ENCODE data around the gene AHNAK. TPM values are rescaled to one million over a fixed set of nuclear protein-coding genes. Genes with fewer than 3 reads are reported as not detected.

Gene AHNAK
- total and polyA plus RNA-seq, 2 of the 8 experiments (the other 6 are each of a cell fraction or from before 2014, with no cell fraction given) = 2.0 to 5.8 TPM

DNA sequence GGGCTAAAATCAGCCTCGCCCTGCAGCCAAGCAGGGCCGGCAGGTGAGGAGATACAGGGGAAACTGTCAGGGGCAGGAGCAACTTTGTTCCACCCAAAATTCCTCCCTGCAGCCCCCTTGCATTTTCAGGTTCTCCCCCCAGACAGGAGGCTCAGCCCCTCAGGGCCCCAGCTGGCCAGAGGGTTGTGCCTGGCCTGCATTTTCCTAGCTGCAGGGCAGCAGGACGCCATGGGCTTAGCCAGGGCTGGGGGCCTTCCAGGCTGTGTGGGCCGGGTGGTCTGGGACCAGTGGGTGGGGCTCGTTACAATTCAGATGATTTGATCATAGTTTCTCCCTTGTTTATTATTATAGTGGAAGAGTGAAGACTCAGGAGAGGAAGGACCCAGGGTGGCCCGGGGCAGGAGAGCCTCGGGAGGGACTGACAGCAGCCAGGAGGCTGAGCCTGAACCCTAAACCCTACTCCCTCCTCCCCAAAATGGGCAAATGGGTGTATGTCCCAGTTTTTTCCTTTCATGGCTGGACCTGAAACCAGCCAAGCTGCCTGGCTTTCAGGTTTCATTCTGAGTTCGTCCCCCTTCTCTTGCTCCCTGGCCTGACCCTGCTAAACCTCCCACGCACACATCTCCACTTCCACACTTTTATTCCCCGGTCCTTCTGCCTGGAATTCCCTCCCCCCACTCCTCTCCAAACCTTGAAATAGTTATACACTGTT is 40.0 kb downstream of the AHNAK start (continued):
- TF ChIP-seq, protein P1, sequence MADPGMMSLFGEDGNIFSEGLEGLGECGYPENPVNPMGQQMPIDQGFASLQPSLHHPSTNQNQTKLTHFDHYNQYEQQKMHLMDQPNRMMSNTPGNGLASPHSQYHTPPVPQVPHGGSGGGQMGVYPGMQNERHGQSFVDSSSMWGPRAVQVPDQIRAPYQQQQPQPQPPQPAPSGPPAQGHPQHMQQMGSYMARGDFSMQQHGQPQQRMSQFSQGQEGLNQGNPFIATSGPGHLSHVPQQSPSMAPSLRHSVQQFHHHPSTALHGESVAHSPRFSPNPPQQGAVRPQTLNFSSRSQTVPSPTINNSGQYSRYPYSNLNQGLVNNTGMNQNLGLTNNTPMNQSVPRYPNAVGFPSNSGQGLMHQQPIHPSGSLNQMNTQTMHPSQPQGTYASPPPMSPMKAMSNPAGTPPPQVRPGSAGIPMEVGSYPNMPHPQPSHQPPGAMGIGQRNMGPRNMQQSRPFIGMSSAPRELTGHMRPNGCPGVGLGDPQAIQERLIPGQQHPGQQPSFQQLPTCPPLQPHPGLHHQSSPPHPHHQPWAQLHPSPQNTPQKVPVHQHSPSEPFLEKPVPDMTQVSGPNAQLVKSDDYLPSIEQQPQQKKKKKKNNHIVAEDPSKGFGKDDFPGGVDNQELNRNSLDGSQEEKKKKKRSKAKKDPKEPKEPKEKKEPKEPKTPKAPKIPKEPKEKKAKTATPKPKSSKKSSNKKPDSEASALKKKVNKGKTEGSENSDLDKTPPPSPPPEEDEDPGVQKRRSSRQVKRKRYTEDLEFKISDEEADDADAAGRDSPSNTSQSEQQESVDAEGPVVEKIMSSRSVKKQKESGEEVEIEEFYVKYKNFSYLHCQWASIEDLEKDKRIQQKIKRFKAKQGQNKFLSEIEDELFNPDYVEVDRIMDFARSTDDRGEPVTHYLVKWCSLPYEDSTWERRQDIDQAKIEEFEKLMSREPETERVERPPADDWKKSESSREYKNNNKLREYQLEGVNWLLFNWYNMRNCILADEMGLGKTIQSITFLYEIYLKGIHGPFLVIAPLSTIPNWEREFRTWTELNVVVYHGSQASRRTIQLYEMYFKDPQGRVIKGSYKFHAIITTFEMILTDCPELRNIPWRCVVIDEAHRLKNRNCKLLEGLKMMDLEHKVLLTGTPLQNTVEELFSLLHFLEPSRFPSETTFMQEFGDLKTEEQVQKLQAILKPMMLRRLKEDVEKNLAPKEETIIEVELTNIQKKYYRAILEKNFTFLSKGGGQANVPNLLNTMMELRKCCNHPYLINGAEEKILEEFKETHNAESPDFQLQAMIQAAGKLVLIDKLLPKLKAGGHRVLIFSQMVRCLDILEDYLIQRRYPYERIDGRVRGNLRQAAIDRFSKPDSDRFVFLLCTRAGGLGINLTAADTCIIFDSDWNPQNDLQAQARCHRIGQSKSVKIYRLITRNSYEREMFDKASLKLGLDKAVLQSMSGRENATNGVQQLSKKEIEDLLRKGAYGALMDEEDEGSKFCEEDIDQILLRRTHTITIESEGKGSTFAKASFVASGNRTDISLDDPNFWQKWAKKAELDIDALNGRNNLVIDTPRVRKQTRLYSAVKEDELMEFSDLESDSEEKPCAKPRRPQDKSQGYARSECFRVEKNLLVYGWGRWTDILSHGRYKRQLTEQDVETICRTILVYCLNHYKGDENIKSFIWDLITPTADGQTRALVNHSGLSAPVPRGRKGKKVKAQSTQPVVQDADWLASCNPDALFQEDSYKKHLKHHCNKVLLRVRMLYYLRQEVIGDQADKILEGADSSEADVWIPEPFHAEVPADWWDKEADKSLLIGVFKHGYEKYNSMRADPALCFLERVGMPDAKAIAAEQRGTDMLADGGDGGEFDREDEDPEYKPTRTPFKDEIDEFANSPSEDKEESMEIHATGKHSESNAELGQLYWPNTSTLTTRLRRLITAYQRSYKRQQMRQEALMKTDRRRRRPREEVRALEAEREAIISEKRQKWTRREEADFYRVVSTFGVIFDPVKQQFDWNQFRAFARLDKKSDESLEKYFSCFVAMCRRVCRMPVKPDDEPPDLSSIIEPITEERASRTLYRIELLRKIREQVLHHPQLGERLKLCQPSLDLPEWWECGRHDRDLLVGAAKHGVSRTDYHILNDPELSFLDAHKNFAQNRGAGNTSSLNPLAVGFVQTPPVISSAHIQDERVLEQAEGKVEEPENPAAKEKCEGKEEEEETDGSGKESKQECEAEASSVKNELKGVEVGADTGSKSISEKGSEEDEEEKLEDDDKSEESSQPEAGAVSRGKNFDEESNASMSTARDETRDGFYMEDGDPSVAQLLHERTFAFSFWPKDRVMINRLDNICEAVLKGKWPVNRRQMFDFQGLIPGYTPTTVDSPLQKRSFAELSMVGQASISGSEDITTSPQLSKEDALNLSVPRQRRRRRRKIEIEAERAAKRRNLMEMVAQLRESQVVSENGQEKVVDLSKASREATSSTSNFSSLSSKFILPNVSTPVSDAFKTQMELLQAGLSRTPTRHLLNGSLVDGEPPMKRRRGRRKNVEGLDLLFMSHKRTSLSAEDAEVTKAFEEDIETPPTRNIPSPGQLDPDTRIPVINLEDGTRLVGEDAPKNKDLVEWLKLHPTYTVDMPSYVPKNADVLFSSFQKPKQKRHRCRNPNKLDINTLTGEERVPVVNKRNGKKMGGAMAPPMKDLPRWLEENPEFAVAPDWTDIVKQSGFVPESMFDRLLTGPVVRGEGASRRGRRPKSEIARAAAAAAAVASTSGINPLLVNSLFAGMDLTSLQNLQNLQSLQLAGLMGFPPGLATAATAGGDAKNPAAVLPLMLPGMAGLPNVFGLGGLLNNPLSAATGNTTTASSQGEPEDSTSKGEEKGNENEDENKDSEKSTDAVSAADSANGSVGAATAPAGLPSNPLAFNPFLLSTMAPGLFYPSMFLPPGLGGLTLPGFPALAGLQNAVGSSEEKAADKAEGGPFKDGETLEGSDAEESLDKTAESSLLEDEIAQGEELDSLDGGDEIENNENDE (IDR thresholded peaks at IDR 0.05; ENCODE audit: insufficient replicate concordance, low read length) = no peak
- TF ChIP-seq SIN3A (conservative IDR thresholded peaks at IDR 0.05 in 1 of 2, IDR thresholded peaks at IDR 0.05 in 1 of 2; ENCODE audit: low read depth in 1 of 2, low read length in 2 of 2) (no peak), BRCA1 (IDR thresholded peaks at IDR 0.05; ENCODE audit: low read depth, low read length) (no peak), KDM1A (IDR thresholded peaks at IDR 0.05; ENCODE audit: borderline replicate concordance, low read length) (no peak), JUN (IDR thresholded peaks at IDR 0.05; ENCODE audit: low read depth, low read length) (no peak), RFX5 (IDR thresholded peaks at IDR 0.05; ENCODE audit: borderline replicate concordance, low read depth, low read length) (no peak), RAD21 (IDR thresholded peaks at IDR 0.05 in 1 of 2, conservative IDR thresholded peaks at IDR 0.05 in 1 of 2; ENCODE audit: low read depth in 2 of 2, low read length in 2 of 2) (no peak), SAP30 (IDR thresholded peaks at IDR 0.05; ENCODE audit: insufficient read depth, insufficient replicate concordance, low read length) (no peak), CHD1 (IDR thresholded peaks at IDR 0.05; ENCODE audit: low read depth, low read length) (no peak)
